ENCODE data around the gene PDZRN3. TPM values are rescaled to one million over a fixed set of nuclear protein-coding genes. Genes with fewer than 3 reads are reported as not detected.

Gene PDZRN3
- total RNA-seq, 2 experiments from 2014 or later = not detected

DNA sequence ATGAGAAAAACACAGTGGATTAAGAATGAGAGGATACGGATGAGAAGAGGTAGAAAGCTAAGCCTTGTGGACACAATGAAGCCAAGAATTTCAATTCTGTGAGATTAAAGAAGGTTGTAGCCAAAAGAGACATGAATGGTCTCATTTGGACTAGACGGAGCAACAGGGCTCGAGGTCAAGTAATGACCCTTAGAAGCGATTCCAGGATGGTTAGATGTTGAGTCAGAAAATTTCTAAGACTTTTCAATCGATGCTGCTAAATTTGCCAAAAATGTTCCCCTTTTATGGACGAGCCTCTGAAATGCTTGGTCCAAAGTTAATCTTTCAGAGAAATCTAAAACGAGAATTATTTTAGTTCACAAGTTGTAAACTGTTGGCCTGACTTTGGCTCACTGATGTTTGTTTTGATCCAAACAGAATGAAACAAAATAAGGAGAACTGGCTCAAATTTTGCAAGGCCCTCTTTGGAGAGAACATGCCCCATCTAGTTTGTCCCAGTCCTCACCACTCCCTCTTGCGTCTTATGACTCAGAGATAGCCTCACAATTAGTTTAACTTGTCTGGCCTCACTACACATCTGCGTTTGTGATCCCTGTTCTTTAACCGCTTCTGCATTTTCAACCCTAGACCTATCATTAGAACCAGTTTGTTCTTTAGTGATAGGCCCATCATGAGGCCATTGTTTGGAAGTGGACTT is 235.5 kb downstream of the PDZRN3 start:
- Mint-ChIP-seq H3K27ac (no peak overlapping the region), H3K27me3 (ENCODE audit: low read depth) (no peaks in the 10 kb centered on the region), H3K4me1 (ENCODE audit: low read depth) (no peaks in the 10 kb centered on the region), H3K36me3 (ENCODE audit: low read depth) (no peaks in the 10 kb centered on the region), H3K4me3 (no peak overlapping the region), H3K9me3 (ENCODE audit: insufficient read depth) (no peaks in the 10 kb centered on the region)
- DNase-seq = no peak
- ATAC-seq = no peak
- ChIA-PET POLR2A (no interaction called here), CTCF (no interaction called here)

DNA sequence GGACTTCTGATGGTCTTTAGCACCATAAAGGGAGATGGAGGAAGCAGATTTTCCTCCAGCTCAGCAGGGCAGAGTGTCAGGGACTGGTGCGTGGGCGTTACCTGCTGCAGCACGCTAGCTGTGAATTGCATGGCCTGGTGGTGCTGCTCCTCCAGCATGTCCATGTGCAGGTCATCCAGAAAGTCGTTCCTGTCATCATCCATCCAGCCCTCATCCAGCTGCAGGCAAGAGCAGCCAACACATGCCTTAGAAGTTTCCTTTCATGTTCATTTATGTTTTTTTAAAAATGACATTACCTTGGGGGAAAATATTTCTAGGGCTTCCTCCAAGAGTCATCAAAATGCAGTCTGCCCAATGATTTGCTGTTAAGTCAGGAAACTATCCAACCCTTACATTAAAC is 239.2 kb downstream of the PDZRN3 start:
- CTCF ChIA-PET = no interaction called here
- H3K27me3 Mint-ChIP-seq (ENCODE audit: low read depth) = no peaks in the 10 kb centered on the region
- ATAC-seq = no peak

DNA sequence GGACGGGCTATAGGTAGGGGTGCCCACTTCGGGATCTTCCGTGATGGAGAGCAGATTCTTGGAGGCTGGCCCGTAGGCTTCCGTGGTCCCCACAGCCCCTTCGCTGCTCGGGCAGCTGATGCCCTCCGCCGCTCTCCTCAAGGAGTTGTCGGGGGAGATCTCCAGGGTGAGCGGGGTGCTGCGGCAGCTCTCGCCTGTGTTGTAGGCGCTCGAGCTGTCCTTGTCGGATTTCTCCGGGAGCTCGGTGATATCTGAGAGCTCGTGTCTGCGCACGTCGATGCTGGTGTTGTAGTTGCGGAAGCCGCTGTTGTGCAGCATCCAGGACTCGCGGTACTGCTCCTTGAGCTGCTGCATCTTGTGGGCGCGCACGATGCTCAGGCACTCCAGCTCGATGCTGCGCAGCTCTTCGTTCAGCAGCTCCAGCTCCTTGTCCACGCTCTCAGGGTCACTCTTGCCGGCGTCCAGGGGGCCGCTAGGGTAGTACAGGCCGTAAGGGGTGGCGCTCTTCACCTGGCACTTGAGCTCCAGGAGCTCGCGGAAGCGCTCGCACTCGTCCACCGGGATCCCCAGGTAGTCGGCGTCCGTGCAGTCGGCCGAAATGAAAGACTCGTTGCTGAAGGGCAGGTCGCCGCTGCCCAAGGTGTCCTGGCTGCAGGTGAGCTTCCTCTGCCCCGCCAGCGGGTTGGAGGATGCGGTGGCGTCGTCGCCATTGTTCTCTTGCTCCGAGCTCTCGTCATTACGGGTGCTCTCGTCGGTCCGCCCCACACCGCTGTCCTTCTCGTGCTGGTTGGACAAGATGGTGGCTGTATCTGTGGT is 240.4 kb downstream of the PDZRN3 start:
- Mint-ChIP-seq H3K27me3 (ENCODE audit: low read depth) (no peaks in the 10 kb centered on the region), H3K36me3 (ENCODE audit: low read depth) (no peaks in the 10 kb centered on the region), H3K9me3 (ENCODE audit: insufficient read depth) (no peaks in the 10 kb centered on the region), H3K27ac (no peak overlapping the region), H3K4me1 (ENCODE audit: low read depth) (no peaks in the 10 kb centered on the region), H3K4me3 (no peak overlapping the region)
- no peak for DNase-seq
- ChIA-PET POLR2A (no interaction called here), CTCF (no interaction called here)
- ATAC-seq = no peak

More for the DNA sequence above, 239.2 kb downstream of the PDZRN3 start:
- DNase-seq = no peak
- no peak overlapping the region for H3K4me3 Mint-ChIP-seq
- no peaks in the 10 kb centered on the region for H3K9me3 Mint-ChIP-seq (ENCODE audit: insufficient read depth)
- POLR2A ChIA-PET = no interaction called here
- no peaks in the 10 kb centered on the region for H3K36me3 Mint-ChIP-seq (ENCODE audit: low read depth)
- H3K27ac Mint-ChIP-seq = no peak overlapping the region
- H3K4me1 Mint-ChIP-seq (ENCODE audit: low read depth) = no peaks in the 10 kb centered on the region

GRCh38 chr3:73383470-73384049 is 241.2 kb downstream of the PDZRN3 start:
- H3K27ac Mint-ChIP-seq = no peak overlapping the region
- H3K36me3 Mint-ChIP-seq (ENCODE audit: low read depth) = no peaks in the 10 kb centered on the region
- no peak overlapping the region for H3K4me3 Mint-ChIP-seq
- no peaks in the 10 kb centered on the region for H3K4me1 Mint-ChIP-seq (ENCODE audit: low read depth)
- ChIA-PET POLR2A (no interaction called here), CTCF (no interaction called here)
- DNase-seq (no peak), ATAC-seq (no peak)
- no peaks in the 10 kb centered on the region for H3K27me3 Mint-ChIP-seq (ENCODE audit: low read depth)
- H3K9me3 Mint-ChIP-seq (ENCODE audit: insufficient read depth) = no peaks in the 10 kb centered on the region

- Mint-ChIP-seq H3K27me3 (ENCODE audit: low read depth) (no peaks in the 10 kb centered on the region), H3K36me3 (ENCODE audit: low read depth) (no peaks in the 10 kb centered on the region), H3K27ac (no peak overlapping the region), H3K4me1 (ENCODE audit: low read depth) (no peaks in the 10 kb centered on the region), H3K4me3 (no peak overlapping the region), H3K9me3 (ENCODE audit: insufficient read depth) (no peaks in the 10 kb centered on the region)
- DNase-seq (no peak), ATAC-seq (no peak)
- CTCF ChIA-PET = no interaction called here
- POLR2A ChIA-PET = no interaction called here
Measured at GRCh38 chr3:73381551-73381950, 243.2 kb downstream of the PDZRN3 start.

GRCh38 chr3:73380735-73381532 is 243.8 kb downstream of the PDZRN3 start:
- Mint-ChIP-seq H3K27ac (no peak overlapping the region), H3K9me3 (ENCODE audit: insufficient read depth) (no peaks in the 10 kb centered on the region), H3K27me3 (ENCODE audit: low read depth) (no peaks in the 10 kb centered on the region), H3K4me3 (no peak overlapping the region), H3K36me3 (ENCODE audit: low read depth) (no peaks in the 10 kb centered on the region), H3K4me1 (ENCODE audit: low read depth) (no peaks in the 10 kb centered on the region)
- POLR2A ChIA-PET = no interaction called here
- DNase-seq = no peak
- ATAC-seq = no peak
- CTCF ChIA-PET = no interaction called here

GRCh38 chr3:73379465-73379864 is 245.3 kb downstream of the PDZRN3 start:
- DNase-seq = no peak
- CTCF ChIA-PET = no interaction called here

GRCh38 chr3:73378207-73378606 is 246.5 kb downstream of the PDZRN3 start:
- CTCF ChIA-PET = no interaction called here
- no peaks in the 10 kb centered on the region for H3K36me3 Mint-ChIP-seq (ENCODE audit: low read depth)
- ATAC-seq (no peak), DNase-seq (no peak)
- H3K4me3 Mint-ChIP-seq = no peak overlapping the region
- H3K4me1 Mint-ChIP-seq (ENCODE audit: low read depth) = no peaks in the 10 kb centered on the region
- H3K27me3 Mint-ChIP-seq (ENCODE audit: low read depth) = no peaks in the 10 kb centered on the region
- POLR2A ChIA-PET = no interaction called here
- H3K27ac Mint-ChIP-seq = no peak overlapping the region
- H3K9me3 Mint-ChIP-seq (ENCODE audit: insufficient read depth) = peaks cover 6% of the 10 kb centered on the region

More at GRCh38 chr3:73379465-73379864, 245.3 kb downstream of the PDZRN3 start:
- no peak overlapping the region for H3K4me3 Mint-ChIP-seq
- no peak overlapping the region for H3K27ac Mint-ChIP-seq
- POLR2A ChIA-PET = no interaction called here
- no peaks in the 10 kb centered on the region for H3K27me3 Mint-ChIP-seq (ENCODE audit: low read depth)
- H3K4me1 Mint-ChIP-seq (ENCODE audit: low read depth) = no peaks in the 10 kb centered on the region
- no peak for ATAC-seq
- H3K9me3 Mint-ChIP-seq (ENCODE audit: insufficient read depth) = peaks cover 6% of the 10 kb centered on the region
- no peaks in the 10 kb centered on the region for H3K36me3 Mint-ChIP-seq (ENCODE audit: low read depth)

- no peaks in the 10 kb centered on the region for H3K4me1 Mint-ChIP-seq (ENCODE audit: low read depth)
- CTCF ChIA-PET = no interaction called here
- H3K27ac Mint-ChIP-seq = no peak overlapping the region
- DNase-seq = no peak
- no peaks in the 10 kb centered on the region for H3K36me3 Mint-ChIP-seq (ENCODE audit: low read depth)
- no peaks in the 10 kb centered on the region for H3K27me3 Mint-ChIP-seq (ENCODE audit: low read depth)
- no peaks in the 10 kb centered on the region for H3K9me3 Mint-ChIP-seq (ENCODE audit: insufficient read depth)
- no peak overlapping the region for H3K4me3 Mint-ChIP-seq
- ATAC-seq = no peak
- POLR2A ChIA-PET = no interaction called here
Measured at GRCh38 chr3:73365756-73366397, 258.9 kb downstream of the PDZRN3 start.

GRCh38 chr3:73364517-73364916 is 260.2 kb downstream of the PDZRN3 start:
- Mint-ChIP-seq H3K4me1 (ENCODE audit: low read depth) (no peaks in the 10 kb centered on the region), H3K27me3 (ENCODE audit: low read depth) (no peaks in the 10 kb centered on the region), H3K27ac (no peak overlapping the region), H3K4me3 (no peak overlapping the region), H3K36me3 (ENCODE audit: low read depth) (no peaks in the 10 kb centered on the region), H3K9me3 (ENCODE audit: insufficient read depth) (peaks cover 2% of the 10 kb centered on the region)
- ATAC-seq = no peak
- no peak for DNase-seq
- ChIA-PET POLR2A (no interaction called here), CTCF (no interaction called here)

DNA sequence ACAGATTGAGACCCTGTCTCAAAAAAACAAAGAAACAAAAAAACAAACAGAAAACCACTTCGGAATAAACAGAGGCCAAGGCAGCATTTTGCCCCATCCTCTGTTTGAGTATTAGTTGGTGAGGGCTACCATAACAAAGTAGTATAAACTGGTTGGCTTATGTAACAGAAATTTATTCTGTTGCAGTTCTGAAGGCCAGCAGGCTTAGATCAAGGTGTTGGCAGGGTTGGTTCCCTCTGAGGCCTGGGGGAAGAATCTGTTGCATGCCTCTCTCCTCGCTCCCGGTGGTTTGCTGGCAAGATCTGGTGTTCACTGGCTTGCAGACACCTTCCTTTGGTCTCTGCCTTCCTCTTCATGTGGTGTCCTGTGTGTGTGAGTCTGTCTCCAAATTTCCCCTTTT is 261.6 kb downstream of the PDZRN3 start:
- DNase-seq = no peak
- Mint-ChIP-seq H3K9me3 (ENCODE audit: insufficient read depth) (peaks cover 6% of the 10 kb centered on the region), H3K4me1 (ENCODE audit: low read depth) (no peaks in the 10 kb centered on the region), H3K4me3 (no peak overlapping the region), H3K27ac (no peak overlapping the region), H3K36me3 (ENCODE audit: low read depth) (no peaks in the 10 kb centered on the region), H3K27me3 (ENCODE audit: low read depth) (no peaks in the 10 kb centered on the region)
- ChIA-PET POLR2A (no interaction called here), CTCF (no interaction called here)
- ATAC-seq = no peak

Data from activated CD8-positive, alpha-beta T cell treated with anti-CD3 and anti-CD28 coated beads, Interleukin-2, amount 10 ng/mL, durations not matched to agents 7 days and 5 days (primary cell).